Spleen (tissue), 11 donors: ENCODE results near the gene HNF4A. TPM values are rescaled to one million over a fixed set of nuclear protein-coding genes. Genes with fewer than 3 reads are reported as not detected.

Experiments
- DNase-seq: peaks from one replicate; pipeline ENCODE4 v3.0.0-alpha.2; 2020
- H3K27ac ChIP-seq, 8 donors: fragments of 200-600 bp; sonication (generic) in 7 of 8; 1 replicate in 4 of 8; 2 replicates in 4 of 8; pipeline versions ENCODE4 v1.5.0 to v1.8.0; 2016 to 2021; ENCODE audit warnings: inconsistent platforms in 4 of 8, mild to moderate bottlenecking in 4 of 8, moderate library complexity in 1 of 8
- H3K27me3 ChIP-seq, 7 donors: fragments of 200-600 bp; sonication (generic) in 6 of 7; replicated peaks in 1 of 7; 1 replicate in 4 of 7; 2 replicates in 3 of 7; pipeline versions ENCODE4 v1.5.0 to v1.8.0; 2016 to 2021; ENCODE audit warnings: inconsistent platforms in 3 of 7, mild to moderate bottlenecking in 1 of 7
- H3K36me3 ChIP-seq, 6 donors: fragments of 200-600 bp; sonication (generic) in 5 of 6; 1 replicate in 4 of 6; 2 replicates in 2 of 6; pipeline versions ENCODE4 v1.5.0 to v1.8.0; 2016 to 2021; ENCODE audit warnings: inconsistent platforms in 2 of 6
- H3K4me1 ChIP-seq, 6 donors: fragments of 200-600 bp; sonication (generic) in 5 of 6; 1 replicate in 3 of 6; 2 replicates in 3 of 6; pipeline versions ENCODE4 v1.5.0 to v1.8.0; 2016 to 2021; ENCODE audit warnings: inconsistent platforms in 3 of 6
- H3K4me3 ChIP-seq, 8 donors: fragments of 200-600 bp; sonication (generic) in 7 of 8; 1 replicate in 4 of 8; 2 replicates in 4 of 8; pipeline versions ENCODE4 v1.5.0 to v1.8.0; 2016 to 2021; ENCODE audit warnings: inconsistent platforms in 4 of 8, mild to moderate bottlenecking in 4 of 8, moderate library complexity in 2 of 8
- H3K9me3 ChIP-seq, 8 donors: fragments of 200-600 bp; sonication (generic) in 7 of 8; 1 replicate in 4 of 8; 2 replicates in 4 of 8; pipeline versions ENCODE4 v1.5.0 to v1.8.0; 2016 to 2021; ENCODE audit warnings: inconsistent platforms in 4 of 8
- POLR2A ChIP-seq, 3 donors: fragments of 450-650 bp; IDR thresholded peaks; one replicate each; pipeline ENCODE4 v1.5.1; 2017; ENCODE audit warnings: antibody characterized with exemption in 3 of 3, mild to moderate bottlenecking in 1 of 3
- POLR2AphosphoS5 ChIP-seq, 3 donors: sonication (generic); formaldehyde crosslinking; IDR thresholded peaks; one replicate each; pipeline ENCODE4 v1.5.1; 2017; ENCODE audit warnings: antibody characterized with exemption in 3 of 3
- WGBS, 5 donors: extraction: QIAGEN DNeasy Blood & Tissue Kit in 3 of 5; methylation state at CpG; one replicate each; pipeline versions ENCODE4 v1.1.5 to v1.1.7; 2013 to 2018; 5-methylcytosine and 5-hydroxymethylcytosine counted together
- intact Hi-C: fragments of 100-400 bp; cut with DNase I; formaldehyde crosslinking; loops from one replicate; pipeline ENCODE4 v1.15.0; 2023; ENCODE audit warnings: low total_unique reads
- polyA plus RNA-seq, 3 donors: library from polyadenylated mRNA; stranded (reverse); fragments of 200-250 nt; gene quantifications; one replicate each; pipeline ENCODE4 v1.2.1, GENCODE V29; 2013
- total RNA-seq, 7 donors: library from RNA; depleted of rRNA in 3 of 7; stranded (reverse); fragments of >200 nt in 3 of 7; fragmentation: NEBNext Ultra II Directional in 4 of 7; extraction: Animal tissue kit (Norgen Biotek cat#: 25700) in 4 of 7; gene quantifications; one replicate each; pipeline versions ENCODE4 v1.1.0 to v1.2.1, GENCODE V29; 2016 to 2021
- TF ChIP-seq, protein P1 (sequence below), 11 experiments: fragments of 200-600 bp in 7 of 11; fragments of 450-650 bp in 4 of 11; sonication (generic) in 4 of 11; IDR thresholded peaks in 8 of 11; conservative IDR thresholded peaks in 3 of 11; 1 replicate in 7 of 11; 2 replicates in 4 of 11; pipeline versions ENCODE4 v1.4.0 to v1.8.0; 2016 to 2021; ENCODE audit warnings: antibody characterized with exemption in 11 of 11, inconsistent platforms in 4 of 11, mild to moderate bottlenecking in 1 of 11
- donor health status: healthy with polysubstance abuse.
- donor health status: DM: no; HTN: no; CAD: no; lungs with moderate emphysema.
- donor health status: DM: no; HTN: no; CAD: no.
- donor health status: Bipolar disorder and iron deficiency.
- donor health status: healthy.
- donor health status: DM: no; HTN: no; CAD: no.
- donor health status: DM: yes; HTN: yes; CAD: no.

Gene HNF4A
- total and polyA plus RNA-seq, 10 donors: 0.03 TPM; not detected in 9

GRCh38 chr20:44445742-44446710, 90.5 kb downstream of the HNF4A start:
- no peak for DNase-seq
- WGBS, 5 donors: 73 to 84% (median 79%) methylated on average over 6 of the region's 6 CpGs
- H3K27me3 ChIP-seq: peaks cover 0 to 5% (median 0%) of the 10 kb centered on the region in 7 donors
- H3K9me3 ChIP-seq: no peaks in the 10 kb centered on the region
- no peaks in the 10 kb centered on the region for H3K36me3 ChIP-seq
- H3K4me1 ChIP-seq: no peaks in the 10 kb centered on the region
- intact Hi-C loops: no loop called here
- TF ChIP-seq POLR2AphosphoS5 (IDR thresholded peaks at IDR 0.05): no peak
- TF ChIP-seq POLR2A (IDR thresholded peaks at IDR 0.05): no peak
- TF ChIP-seq, protein P1, sequence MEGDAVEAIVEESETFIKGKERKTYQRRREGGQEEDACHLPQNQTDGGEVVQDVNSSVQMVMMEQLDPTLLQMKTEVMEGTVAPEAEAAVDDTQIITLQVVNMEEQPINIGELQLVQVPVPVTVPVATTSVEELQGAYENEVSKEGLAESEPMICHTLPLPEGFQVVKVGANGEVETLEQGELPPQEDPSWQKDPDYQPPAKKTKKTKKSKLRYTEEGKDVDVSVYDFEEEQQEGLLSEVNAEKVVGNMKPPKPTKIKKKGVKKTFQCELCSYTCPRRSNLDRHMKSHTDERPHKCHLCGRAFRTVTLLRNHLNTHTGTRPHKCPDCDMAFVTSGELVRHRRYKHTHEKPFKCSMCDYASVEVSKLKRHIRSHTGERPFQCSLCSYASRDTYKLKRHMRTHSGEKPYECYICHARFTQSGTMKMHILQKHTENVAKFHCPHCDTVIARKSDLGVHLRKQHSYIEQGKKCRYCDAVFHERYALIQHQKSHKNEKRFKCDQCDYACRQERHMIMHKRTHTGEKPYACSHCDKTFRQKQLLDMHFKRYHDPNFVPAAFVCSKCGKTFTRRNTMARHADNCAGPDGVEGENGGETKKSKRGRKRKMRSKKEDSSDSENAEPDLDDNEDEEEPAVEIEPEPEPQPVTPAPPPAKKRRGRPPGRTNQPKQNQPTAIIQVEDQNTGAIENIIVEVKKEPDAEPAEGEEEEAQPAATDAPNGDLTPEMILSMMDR (IDR thresholded peaks at IDR 0.05 in 8 of 11, conservative IDR thresholded peaks at IDR 0.05 in 3 of 11): no peak
- no peak overlapping the region for H3K4me3 ChIP-seq
- no peak overlapping the region for H3K27ac ChIP-seq

GRCh38 chr20:44447827-44448419, 92.4 kb downstream of the HNF4A start:
- intact Hi-C loops: no loop called here
- TF ChIP-seq POLR2A (IDR thresholded peaks at IDR 0.05) (no peak), POLR2AphosphoS5 (IDR thresholded peaks at IDR 0.05) (no peak)
- TF ChIP-seq, protein P1 (IDR thresholded peaks at IDR 0.05 in 8 of 11, conservative IDR thresholded peaks at IDR 0.05 in 3 of 11): no peak
- no peaks in the 10 kb centered on the region for H3K9me3 ChIP-seq
- H3K27me3 ChIP-seq: peaks cover 0 to 12% (median 0%) of the 10 kb centered on the region in 7 donors
- 89 to 94% (median 91%) methylated on average over 3 of the region's 3 CpGs for WGBS, 5 donors
- DNase-seq: no peak
- no peak overlapping the region for H3K4me3 ChIP-seq
- H3K4me1 ChIP-seq: no peaks in the 10 kb centered on the region
- no peaks in the 10 kb centered on the region for H3K36me3 ChIP-seq
- H3K27ac ChIP-seq: no peak overlapping the region

DNA sequence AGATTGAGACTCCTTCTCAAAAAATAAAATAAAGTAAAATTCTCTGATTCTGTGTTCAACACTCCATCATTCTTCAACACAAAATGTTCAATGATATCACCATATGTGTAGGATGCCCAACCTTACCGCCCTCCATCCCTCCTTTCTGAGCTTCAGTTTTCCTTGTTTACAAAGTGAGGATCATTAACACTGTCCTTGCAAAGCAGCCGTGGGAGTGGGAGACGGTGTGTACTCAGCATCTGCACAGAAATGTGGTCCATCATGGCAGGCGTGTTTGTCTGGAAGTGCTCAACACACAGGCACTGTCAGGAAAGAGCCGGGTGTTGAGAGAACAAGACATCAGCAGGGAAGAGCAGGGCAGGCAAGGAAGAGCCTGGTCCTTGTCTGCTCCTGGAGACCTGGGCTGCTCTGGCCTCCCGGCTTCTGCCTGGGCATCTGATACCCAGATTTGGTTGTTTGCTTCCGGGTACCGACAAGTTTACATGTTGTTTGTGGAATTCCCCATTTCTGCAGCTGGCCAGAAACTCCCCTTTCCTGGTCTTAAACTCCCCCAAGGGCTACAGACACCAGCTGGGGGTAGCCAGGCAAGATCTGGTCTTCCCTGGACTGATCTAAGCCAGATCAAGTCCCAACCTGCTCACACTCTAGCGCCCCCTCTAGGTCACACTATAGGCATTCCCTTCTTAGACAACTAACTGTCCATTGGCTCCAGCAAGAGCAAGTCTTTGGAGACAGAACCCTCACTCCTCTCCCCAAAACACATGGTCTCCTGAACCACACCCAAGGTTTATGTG, 93.5 kb downstream of the HNF4A start:
- H3K4me1 ChIP-seq: no peaks in the 10 kb centered on the region
- 66 to 74% (median 70%) methylated on average over 9 of the region's 9 CpGs for WGBS, 5 donors
- no peak overlapping the region for H3K27ac ChIP-seq

More for the DNA sequence above, 93.5 kb downstream of the HNF4A start:
- no peaks in the 10 kb centered on the region for H3K9me3 ChIP-seq
- intact Hi-C loops: no loop called here
- no peak overlapping the region for H3K4me3 ChIP-seq
- TF ChIP-seq, protein P1 (IDR thresholded peaks at IDR 0.05 in 8 of 11, conservative IDR thresholded peaks at IDR 0.05 in 3 of 11): no peak
- TF ChIP-seq POLR2AphosphoS5 (IDR thresholded peaks at IDR 0.05) (no peak), POLR2A (IDR thresholded peaks at IDR 0.05) (no peak)
- H3K27me3 ChIP-seq: peaks cover 0 to 11% (median 0%) of the 10 kb centered on the region in 7 donors
- H3K36me3 ChIP-seq: no peaks in the 10 kb centered on the region
- no peak for DNase-seq
